ENCODE results near the gene ZNF780B. TPM values are rescaled to one million over a fixed set of nuclear protein-coding genes. Genes with fewer than 3 reads are reported as not detected.
A peak's percentile ranks its signal among the peaks of the same experiment; 100 is the strongest.

Gene ZNF780B
- total RNA-seq, 6 donors from 2014 or later, result 9.4 to 50.3 (median 20.9) TPM

- no peak for TF ChIP-seq EP300 (IDR thresholded peaks at IDR 0.05)
- no peak for TF ChIP-seq CTCF (IDR thresholded peaks at IDR 0.05)
- TF ChIP-seq POLR2A (IDR thresholded peaks at IDR 0.05), result no peak
- TF ChIP-seq POLR2AphosphoS5 (IDR thresholded peaks at IDR 0.05), result no peak
- Histone ChIP-seq H3K27me3 (no peaks in the 10 kb centered on the region), H3K4me3 (no peak overlapping the region), H3K4me1 (peaks cover 12 to 14% (median 12%) of the 10 kb centered on the region in 4 donors), H3K27ac (no peak overlapping the region), H3K9me3 (peaks cover 9 to 24% (median 11%) of the 10 kb centered on the region in 4 donors), H3K36me3 (no peaks in the 10 kb centered on the region)
- ATAC-seq (ENCODE audit: low FRiP score in 2 of 2) (no peak), DNase-seq (no peak)
- WGBS, 2 donors, result 97 to 100% methylated on average over 1 of the region's 1 CpG
These were observed 3.6 kb upstream of the ZNF780B start for GRCh38 chr19:40059624-40060023.

GRCh38 chr19:40057166-40057565 is 1.1 kb upstream of the ZNF780B start:
- Histone ChIP-seq H3K27ac (no peak overlapping the region), H3K36me3 (no peaks in the 10 kb centered on the region), H3K4me1 (peaks cover 15 to 20% (median 17%) of the 10 kb centered on the region in 4 donors), H3K27me3 (no peaks in the 10 kb centered on the region), H3K9me3 (peaks cover 9 to 15% (median 11%) of the 10 kb centered on the region in 4 donors), H3K4me3 (no peak overlapping the region)
- DNase-seq (no peak), ATAC-seq (ENCODE audit: low FRiP score in 2 of 2) (no peak)
- WGBS, 2 donors, result 86 to 94% methylated on average over 1 of the region's 1 CpG
- no peak for TF ChIP-seq POLR2AphosphoS5 (IDR thresholded peaks at IDR 0.05)
- TF ChIP-seq CTCF (IDR thresholded peaks at IDR 0.05), result no peak
- TF ChIP-seq EP300 (IDR thresholded peaks at IDR 0.05), result no peak
- no peak for TF ChIP-seq POLR2A (IDR thresholded peaks at IDR 0.05)

- ATAC-seq (ENCODE audit: low FRiP score in 2 of 2) (no peak), DNase-seq (no peak)
- H3K4me1 ChIP-seq, result peaks cover 15 to 20% (median 17%) of the 10 kb centered on the region in 4 donors
- H3K27me3 ChIP-seq, result no peaks in the 10 kb centered on the region
- no peaks in the 10 kb centered on the region for H3K36me3 ChIP-seq
- peak overlapping the region; percentile 60 to 81 (median 74) for H3K27ac ChIP-seq
- TF ChIP-seq EP300 (IDR thresholded peaks at IDR 0.05), result no peak
- whole genome bisulfite sequencing, 2 donors, result 3% methylated on average over 7 of the region's 7 CpGs
- H3K4me3 ChIP-seq, result peak overlapping the region; percentile 68 to 88 (median 82)
- peaks cover 9 to 15% (median 11%) of the 10 kb centered on the region in 4 donors for H3K9me3 ChIP-seq
These were observed 474 bp upstream of the ZNF780B start for GRCh38 chr19:40056505-40056904.

GRCh38 chr19:40055049-40055448 is 982 bp downstream of the ZNF780B start:
- ATAC-seq (ENCODE audit: low FRiP score in 2 of 2), result no peak
- peaks cover 15 to 20% (median 17%) of the 10 kb centered on the region in 4 donors for H3K4me1 ChIP-seq
- H3K27me3 ChIP-seq, result no peaks in the 10 kb centered on the region
- TF ChIP-seq EP300 (IDR thresholded peaks at IDR 0.05), result no peak
- no peak for TF ChIP-seq POLR2AphosphoS5 (IDR thresholded peaks at IDR 0.05)
- no peak for TF ChIP-seq POLR2A (IDR thresholded peaks at IDR 0.05)
- TF ChIP-seq CTCF (IDR thresholded peaks at IDR 0.05), result no peak
- DNase-seq, result peak in 1 of 2 donors; percentile 8
- 49 to 53% methylated on average over 10 of the region's 10 CpGs for WGBS, 2 donors
- H3K4me3 ChIP-seq, result peak overlapping the region in 3 of 4 donors; percentile 82 to 88 (median 82)
- H3K27ac ChIP-seq, result peak overlapping the region in 1 of 4 donors; percentile 81
- H3K9me3 ChIP-seq, result peaks cover 7 to 12% (median 9%) of the 10 kb centered on the region in 4 donors
- H3K36me3 ChIP-seq, result no peaks in the 10 kb centered on the region

DNA sequence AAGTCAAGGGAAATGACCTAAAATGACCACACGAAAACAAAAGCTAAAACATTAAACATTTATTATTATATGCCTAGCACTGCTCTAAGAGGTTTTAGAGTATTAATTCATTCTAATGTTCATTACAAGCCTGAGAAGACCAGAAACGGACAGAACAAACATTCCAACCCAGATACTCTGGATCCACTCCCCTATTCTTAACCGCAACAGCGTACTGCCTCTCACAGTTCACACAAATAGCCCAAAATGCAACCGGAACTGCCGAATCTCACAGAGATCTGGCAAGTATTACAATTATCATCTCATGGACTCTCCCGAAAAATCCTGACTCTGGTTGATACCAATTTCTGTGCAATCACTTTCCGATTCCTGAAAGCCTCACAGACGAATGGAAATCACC is 1.4 kb downstream of the ZNF780B start:
- WGBS, 2 donors, result 91 to 93% methylated on average over 9 of the region's 9 CpGs
- TF ChIP-seq CTCF (IDR thresholded peaks at IDR 0.05), result no peak
- no peak for TF ChIP-seq POLR2A (IDR thresholded peaks at IDR 0.05)
- no peak for TF ChIP-seq EP300 (IDR thresholded peaks at IDR 0.05)
- TF ChIP-seq POLR2AphosphoS5 (IDR thresholded peaks at IDR 0.05), result no peak
- ATAC-seq (ENCODE audit: low FRiP score in 2 of 2), result no peak
- Histone ChIP-seq H3K4me1 (peaks cover 15 to 20% (median 17%) of the 10 kb centered on the region in 4 donors), H3K4me3 (peak overlapping the region in 2 of 4 donors; percentile 82 to 88), H3K9me3 (peaks cover 2 to 8% (median 7%) of the 10 kb centered on the region in 4 donors), H3K27ac (no peak overlapping the region), H3K36me3 (peaks cover 0 to 3% (median under 1%) of the 10 kb centered on the region in 4 donors), H3K27me3 (no peaks in the 10 kb centered on the region)
- DNase-seq, result no peak
